H9 (cell line): ENCODE measurements around the gene SCRN2. TPM values are rescaled to one million over a fixed set of nuclear protein-coding genes. Genes with fewer than 3 reads are reported as not detected.

Source experiments
- DNase-seq: peaks from one replicate; pipeline ENCODE4 v3.0.0-alpha.2; 2017
- H2AFZ ChIP-seq: one replicate; pipeline ENCODE4 v1.6.1; 2013; ENCODE audit warnings: mild to moderate bottlenecking, low read length, control low read depth, moderate library complexity
- H2AK5ac ChIP-seq: 2 replicates; pipeline ENCODE4 v1.6.1; 2013; ENCODE audit warnings: low read length, control low read depth, mixed read lengths; ENCODE audit not compliant: insufficient read length
- H2BK120ac ChIP-seq: one replicate; pipeline ENCODE4 v1.6.1; 2013; ENCODE audit warnings: low read depth, mild to moderate bottlenecking, low read length, control low read depth, inconsistent platforms; ENCODE audit not compliant: poor library complexity, severe bottlenecking
- H2BK12ac ChIP-seq: 2 replicates; pipeline ENCODE4 v1.6.1; 2013; ENCODE audit warnings: low read length, control low read depth, mixed read lengths, low read depth; ENCODE audit not compliant: insufficient read length
- H2BK15ac ChIP-seq: 2 replicates; pipeline ENCODE4 v1.6.1; 2013; ENCODE audit warnings: low read depth, low read length, control low read depth
- H2BK20ac ChIP-seq: one replicate; pipeline ENCODE4 v1.6.1; 2013; ENCODE audit warnings: low read depth, mild to moderate bottlenecking, low read length, control low read depth, inconsistent platforms; ENCODE audit not compliant: poor library complexity, severe bottlenecking
- H2BK5ac ChIP-seq: 2 replicates; pipeline ENCODE4 v1.6.1; 2013; ENCODE audit warnings: low read length, control low read depth, mixed read lengths; ENCODE audit not compliant: insufficient read length
- H3K14ac ChIP-seq: 2 replicates; pipeline ENCODE4 v1.6.1; 2013; ENCODE audit warnings: low read length, control low read depth; ENCODE audit not compliant: insufficient read depth
- H3K18ac ChIP-seq: 2 replicates; pipeline ENCODE4 v1.6.1; 2013; ENCODE audit warnings: low read depth, mild to moderate bottlenecking, mixed read lengths, low read length, control low read depth; ENCODE audit not compliant: insufficient read length
- H3K23ac ChIP-seq: 2 replicates; pipeline ENCODE4 v1.6.1; 2013; ENCODE audit warnings: low read length, control low read depth, mixed read lengths, low read depth; ENCODE audit not compliant: insufficient read length
- H3K23me2 ChIP-seq: 2 replicates; pipeline ENCODE4 v1.6.1; 2013; ENCODE audit warnings: low read depth, mild to moderate bottlenecking, mixed read lengths, low read length, control low read depth; ENCODE audit not compliant: insufficient read length, poor library complexity, severe bottlenecking
- H3K27ac ChIP-seq: 2 replicates; pipeline ENCODE4 v1.5.1; 2013; ENCODE audit warnings: low read length, control low read depth, mixed read lengths, low read depth; ENCODE audit not compliant: insufficient read length
- H3K27me3 ChIP-seq: 2 replicates; pipeline ENCODE4 v1.6.1; 2013; ENCODE audit warnings: low read length, control low read depth, inconsistent platforms; ENCODE audit not compliant: insufficient read depth
- H3K4ac ChIP-seq: 2 replicates; pipeline ENCODE4 v1.6.1; 2013; ENCODE audit warnings: low read depth, mild to moderate bottlenecking, control low read depth, inconsistent platforms, low read length, moderate library complexity
- H3K4me1 ChIP-seq: 2 replicates; pipeline ENCODE4 v1.6.1; 2013; ENCODE audit warnings: low read length, control low read depth, inconsistent platforms; ENCODE audit not compliant: insufficient read depth
- H3K4me2 ChIP-seq: 2 replicates; pipeline ENCODE4 v1.6.1; 2013; ENCODE audit warnings: low read length, control low read depth, mixed read lengths; ENCODE audit not compliant: insufficient read length, insufficient read depth
- H3K56ac ChIP-seq: 2 replicates; pipeline ENCODE4 v1.6.1; 2013; ENCODE audit warnings: low read depth, mild to moderate bottlenecking, mixed read lengths, low read length, control low read depth; ENCODE audit not compliant: insufficient read length
- H3K79me1 ChIP-seq: 2 replicates; pipeline ENCODE4 v1.6.1; 2013; ENCODE audit warnings: low read depth, mild to moderate bottlenecking, moderate library complexity, low read length, control low read depth, inconsistent platforms; ENCODE audit not compliant: insufficient read depth, poor library complexity, severe bottlenecking
- H3K79me2 ChIP-seq: 2 replicates; pipeline ENCODE4 v1.6.1; 2013; ENCODE audit warnings: low read length, control low read depth, inconsistent platforms; ENCODE audit not compliant: insufficient read depth
- H3K9ac ChIP-seq: 2 replicates; pipeline ENCODE4 v1.6.1; 2013; ENCODE audit warnings: low read length, control low read depth, mixed read lengths; ENCODE audit not compliant: insufficient read length; ENCODE audit errors: extremely low read depth
- H3K9me3 ChIP-seq: one replicate; pipeline ENCODE4 v1.6.1; 2013; ENCODE audit warnings: low read depth, low read length, inconsistent platforms; ENCODE audit not compliant: control insufficient read depth
- H3T11ph ChIP-seq: one replicate; pipeline ENCODE4 v1.6.1; 2013; ENCODE audit warnings: mild to moderate bottlenecking, low read length, control low read depth, inconsistent platforms
- H4K20me1 ChIP-seq: one replicate; pipeline ENCODE4 v1.6.1; 2013; ENCODE audit not compliant: control insufficient read depth, insufficient read length, insufficient read depth
- H4K5ac ChIP-seq: 2 replicates; pipeline ENCODE4 v1.6.1; 2013; ENCODE audit warnings: low read depth, mild to moderate bottlenecking, mixed read lengths, low read length, control low read depth; ENCODE audit not compliant: insufficient read length
- H4K8ac ChIP-seq: replicated peaks from 2 replicates; pipeline ENCODE4 v1.6.1; 2013; ENCODE audit warnings: low read length, control low read depth, mixed read lengths, low read depth; ENCODE audit not compliant: insufficient read length
- H4K91ac ChIP-seq: 2 replicates; pipeline ENCODE4 v1.6.1; 2013; ENCODE audit warnings: low read depth, mild to moderate bottlenecking, moderate library complexity, mixed read lengths, low read length, control low read depth; ENCODE audit not compliant: insufficient read length
- H3K27ac Mint-ChIP-seq, 3 experiments: 2 replicates in 2 of 3; 3 replicates in 1 of 3; pipeline ENCODE4 v1.8.0; 2020 to 2021; ENCODE audit warnings: mixed read lengths in 3 of 3, mild to moderate bottlenecking in 1 of 3, moderate library complexity in 1 of 3
- H3K27me3 Mint-ChIP-seq: 2 replicates; pipeline ENCODE4 v1.8.0; 2021; ENCODE audit warnings: low read depth, mild to moderate bottlenecking, moderate library complexity, mixed read lengths
- H3K36me3 Mint-ChIP-seq, 3 experiments: 2 replicates in 2 of 3; 3 replicates in 1 of 3; pipeline ENCODE4 v1.8.0; 2020 to 2021; ENCODE audit warnings: low read depth in 3 of 3, mixed read lengths in 3 of 3; ENCODE audit not compliant: insufficient read depth in 1 of 3
- H3K4me1 Mint-ChIP-seq, 2 experiments: 2 replicates each; pipeline ENCODE4 v1.8.0; 2020; ENCODE audit warnings: mixed read lengths in 2 of 2
- H3K4me3 Mint-ChIP-seq, 2 experiments: 2 replicates in 1 of 2; 3 replicates in 1 of 2; pipeline ENCODE4 v1.8.0; 2020 to 2021; ENCODE audit warnings: mild to moderate bottlenecking in 2 of 2, mixed read lengths in 2 of 2, moderate library complexity in 1 of 2
- H3K9me3 Mint-ChIP-seq, 2 experiments: 2 replicates in 1 of 2; 3 replicates in 1 of 2; pipeline ENCODE4 v1.8.0; 2020; ENCODE audit warnings: mild to moderate bottlenecking in 2 of 2, mixed read lengths in 2 of 2, moderate library complexity in 1 of 2
- CTCF ChIP-seq: fragments of 200-600 bp; sonication (generic); conservative IDR thresholded peaks from 3 replicates; pipeline ENCODE4 v1.8.0; 2021; ENCODE audit warnings: antibody characterized with exemption, mild to moderate bottlenecking
- WGBS: extraction: QIAGEN DNeasy Blood & Tissue Kit; methylation state at CpG from one replicate; pipeline ENCODE4 v1.1.7; 2013; ENCODE audit warnings: missing lambda C conversion rate, low lambda C conversion rate, mixed read lengths; ENCODE audit not compliant: insufficient read length; ENCODE audit errors: extremely low coverage; 5-methylcytosine and 5-hydroxymethylcytosine counted together
- total RNA-seq: library from RNA; stranded (reverse); gene quantifications from 2 replicates; pipeline ENCODE4 v1.2.1, GENCODE V29; 2021

SCRN2 gene
- total RNA-seq, 1 experiment from 2014 or later, result 34.0 TPM

GRCh38 chr17:47844227-47844626 lies 3.2 kb upstream of the SCRN2 start:
- no peaks in the 10 kb centered on the region; the same call in 1 of the 2 replicates for H3K4me1 ChIP-seq
- H3K18ac ChIP-seq, result no peak overlapping the region
- Mint-ChIP-seq H3K4me3 (no peak overlapping the region), H3K9me3 (no peaks in the 10 kb centered on the region), H3K36me3 (no peaks in the 10 kb centered on the region; a peak in 1 of 7 replicates), H3K4me1 (peaks cover 34 to 53% of the 10 kb centered on the region in 2 experiments), H3K27me3 (peaks cover 56% of the 10 kb centered on the region), H3K27ac (no peak overlapping the region; a peak in 1 of 7 replicates)
- no peak overlapping the region for H3K4me2 ChIP-seq
- no peak overlapping the region for H3T11ph ChIP-seq
- no peak overlapping the region for H4K91ac ChIP-seq
- no peak overlapping the region for H3K14ac ChIP-seq
- H2BK12ac ChIP-seq, result no peak overlapping the region
- TF ChIP-seq CTCF, result no peak
- no peak overlapping the region for H4K8ac ChIP-seq
- peaks cover 10% of the 10 kb centered on the region for H3K23me2 ChIP-seq
- H3K9me3 ChIP-seq, result no peaks in the 10 kb centered on the region
- H2BK15ac ChIP-seq, result no peak overlapping the region
- no peaks in the 10 kb centered on the region for H3K79me1 ChIP-seq
- DNase-seq, result no peak
- no peak overlapping the region for H3K4ac ChIP-seq
- WGBS, result no CpG with 5 or more reads among the region's 5 CpGs
- H3K27ac ChIP-seq, result no peak overlapping the region
- H4K20me1 ChIP-seq, result no peaks in the 10 kb centered on the region
- no peak overlapping the region for H4K5ac ChIP-seq
- no peak overlapping the region for H3K56ac ChIP-seq
- no peak overlapping the region for H2AFZ ChIP-seq
- no peak overlapping the region for H2BK5ac ChIP-seq
- no peaks in the 10 kb centered on the region; the same call in 1 of the 2 replicates for H3K79me2 ChIP-seq
- no peak overlapping the region for H2BK20ac ChIP-seq
- no peak overlapping the region for H3K9ac ChIP-seq
- H3K23ac ChIP-seq, result no peak overlapping the region
- H3K27me3 ChIP-seq, result peaks cover 30% of the 10 kb centered on the region
- no peak overlapping the region for H2BK120ac ChIP-seq
- no peak overlapping the region for H2AK5ac ChIP-seq
